ENCODE results near the gene ZNF354B.

DNA sequence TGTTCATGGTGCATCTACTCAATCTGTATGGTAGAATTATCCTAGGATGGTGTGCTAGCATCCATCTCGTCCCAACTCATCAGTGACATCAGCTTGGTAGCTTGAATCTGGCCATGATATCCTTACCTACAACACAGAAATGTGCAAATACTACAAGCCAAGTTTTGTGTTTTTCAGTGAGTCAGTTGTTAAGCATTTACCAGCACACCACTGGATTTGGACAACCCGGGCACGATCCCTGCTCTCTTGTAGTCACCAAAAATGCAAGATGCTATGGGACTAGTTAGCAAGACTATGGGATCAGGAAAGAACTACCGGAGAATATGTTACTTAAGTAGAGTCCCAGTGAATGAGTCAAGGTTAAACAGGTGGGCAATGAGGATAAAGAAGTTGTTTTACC lies 32.1 kb upstream of the ZNF354B start:
- TF ChIP-seq, protein P1, sequence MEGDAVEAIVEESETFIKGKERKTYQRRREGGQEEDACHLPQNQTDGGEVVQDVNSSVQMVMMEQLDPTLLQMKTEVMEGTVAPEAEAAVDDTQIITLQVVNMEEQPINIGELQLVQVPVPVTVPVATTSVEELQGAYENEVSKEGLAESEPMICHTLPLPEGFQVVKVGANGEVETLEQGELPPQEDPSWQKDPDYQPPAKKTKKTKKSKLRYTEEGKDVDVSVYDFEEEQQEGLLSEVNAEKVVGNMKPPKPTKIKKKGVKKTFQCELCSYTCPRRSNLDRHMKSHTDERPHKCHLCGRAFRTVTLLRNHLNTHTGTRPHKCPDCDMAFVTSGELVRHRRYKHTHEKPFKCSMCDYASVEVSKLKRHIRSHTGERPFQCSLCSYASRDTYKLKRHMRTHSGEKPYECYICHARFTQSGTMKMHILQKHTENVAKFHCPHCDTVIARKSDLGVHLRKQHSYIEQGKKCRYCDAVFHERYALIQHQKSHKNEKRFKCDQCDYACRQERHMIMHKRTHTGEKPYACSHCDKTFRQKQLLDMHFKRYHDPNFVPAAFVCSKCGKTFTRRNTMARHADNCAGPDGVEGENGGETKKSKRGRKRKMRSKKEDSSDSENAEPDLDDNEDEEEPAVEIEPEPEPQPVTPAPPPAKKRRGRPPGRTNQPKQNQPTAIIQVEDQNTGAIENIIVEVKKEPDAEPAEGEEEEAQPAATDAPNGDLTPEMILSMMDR (IDR thresholded peaks at IDR 0.05), result no peak
- no peak for TF ChIP-seq POLR2A (IDR thresholded peaks at IDR 0.05)
